ENCODE results near the gene COLEC11. TPM values are rescaled to one million over a fixed set of nuclear protein-coding genes. Genes with fewer than 3 reads are reported as not detected.
"Not testable (repeated sequence)": the region's sequence is repeated elsewhere in the genome, so short reads cannot be mapped to it uniquely, and the experiment has no call there.

The COLEC11 gene
- total RNA-seq, 4 donors from 2014 or later = 2.1 to 19.1 (median 6.6) TPM

GRCh38 chr2:3575534-3576262 lies 19.2 kb upstream of the COLEC11 start:
- no peaks in the 10 kb centered on the region for H3K9me3 ChIP-seq
- H3K27me3 ChIP-seq = no peaks in the 10 kb centered on the region
- intact Hi-C loops (cut with DNase I) = loop anchor here (2.0 to 5.0 kb wide), 3 partner anchors 17 to 198 kb away; partner anchors contain the start of genes ADI1, EIPR1, RNASEH1 and TRAPPC12
- H3K4me1 ChIP-seq = peaks cover 35 to 59% (median 45%) of the 10 kb centered on the region in 4 donors
- H3K27ac ChIP-seq (replicated peaks in 1 of 4) = peak overlapping the region; percentile 86 to 93 (median 89)
- TF ChIP-seq POLR2AphosphoS5 (IDR thresholded peaks at IDR 0.05) = no peak
- TF ChIP-seq CTCF (IDR thresholded peaks at IDR 0.05) = no peak
- no peak for TF ChIP-seq EP300 (IDR thresholded peaks at IDR 0.05)
- TF ChIP-seq POLR2A (IDR thresholded peaks at IDR 0.05; ENCODE audit: low read depth) = no peak
- WGBS = 5% methylated on average over 21 of the region's 54 CpGs
- peak overlapping the region; percentile 71 to 87 (median 80) for H3K4me3 ChIP-seq
- no peak for DNase-seq (ENCODE audit: extremely low spot score)
- peaks cover 21 to 46% (median 41%) of the 10 kb centered on the region in 4 donors for H3K36me3 ChIP-seq

- Histone ChIP-seq H3K4me1 (peaks cover 35 to 59% (median 45%) of the 10 kb centered on the region in 4 donors), H3K4me3 (peak overlapping the region; percentile 71 to 87 (median 80)), H3K27ac (replicated peaks in 1 of 4) (peak overlapping the region; percentile 86 to 93 (median 89)), H3K36me3 (peaks cover 26 to 51% (median 46%) of the 10 kb centered on the region in 4 donors)
- 74% methylated on average over 10 of the region's 10 CpGs for WGBS
- not testable (repeated sequence) for H3K9me3 ChIP-seq; DNase-seq (ENCODE audit: extremely low spot score); H3K27me3 ChIP-seq
- intact Hi-C loops (cut with DNase I) = loop anchor here (5.0 kb wide), 2 partner anchors 59 to 199 kb away; partner anchors contain the start of genes ADI1, EIPR1 and TRAPPC12
Measured at GRCh38 chr2:3576263-3576630, 18.7 kb upstream of the COLEC11 start.

- no peak for TF ChIP-seq POLR2A (IDR thresholded peaks at IDR 0.05; ENCODE audit: low read depth)
- no peak for TF ChIP-seq CTCF (IDR thresholded peaks at IDR 0.05)
- TF ChIP-seq POLR2AphosphoS5 (IDR thresholded peaks at IDR 0.05) = no peak
- no peak for TF ChIP-seq EP300 (IDR thresholded peaks at IDR 0.05)
- intact Hi-C loops (cut with DNase I) = loop anchor here (5.0 kb wide), 2 partner anchors 62 to 202 kb away; partner anchors contain the start of genes ADI1, EIPR1 and TRAPPC12
- DNase-seq (ENCODE audit: extremely low spot score) = no peak
- no peaks in the 10 kb centered on the region for H3K9me3 ChIP-seq
- peaks cover 34 to 77% (median 68%) of the 10 kb centered on the region in 4 donors for H3K36me3 ChIP-seq
- peaks cover 35 to 56% (median 45%) of the 10 kb centered on the region in 4 donors for H3K4me1 ChIP-seq
- no peaks in the 10 kb centered on the region for H3K27me3 ChIP-seq
- H3K27ac ChIP-seq (replicated peaks in 1 of 4) = peak overlapping the region in 2 of 4 donors; percentile 11 to 16
- H3K4me3 ChIP-seq = no peak overlapping the region
- WGBS = 71% methylated on average over 5 of the region's 5 CpGs
Measured at GRCh38 chr2:3578987-3579386, 15.9 kb upstream of the COLEC11 start.

- Histone ChIP-seq H3K27me3 (no peaks in the 10 kb centered on the region), H3K27ac (replicated peaks in 1 of 4) (no peak overlapping the region), H3K4me1 (peaks cover 30 to 55% (median 52%) of the 10 kb centered on the region in 4 donors), H3K9me3 (no peaks in the 10 kb centered on the region), H3K4me3 (no peak overlapping the region), H3K36me3 (peaks cover 34 to 77% (median 71%) of the 10 kb centered on the region in 4 donors)
- 82% methylated on average over 5 of the region's 5 CpGs for WGBS
- DNase-seq (ENCODE audit: extremely low spot score) = no peak
- TF ChIP-seq POLR2A (IDR thresholded peaks at IDR 0.05; ENCODE audit: low read depth) = no peak
- TF ChIP-seq EP300 (IDR thresholded peaks at IDR 0.05) = no peak
- no peak for TF ChIP-seq POLR2AphosphoS5 (IDR thresholded peaks at IDR 0.05)
- TF ChIP-seq CTCF (IDR thresholded peaks at IDR 0.05) = no peak
- intact Hi-C loops (cut with DNase I) = no loop called here
Measured at GRCh38 chr2:3580449-3580848, 14.5 kb upstream of the COLEC11 start.

All from esophagus muscularis mucosa (tissue), 4 donors.